MM.1S (cell line): ENCODE measurements around the gene HBA2.

ENCODE experiments used
- DNase-seq: peaks from one replicate; pipeline ENCODE4 v3.0.0-alpha.2; 2015
- H2AFZ ChIP-seq: fragments of 300-600 bp; sonication (generic); 2 replicates; pipeline ENCODE4 v1.6.0; 2016; ENCODE audit warnings: antibody characterized with exemption, low read length
- H3F3A ChIP-seq: fragments of 300-600 bp; sonication (generic); 2 replicates; pipeline ENCODE4 v1.6.1; 2016; ENCODE audit warnings: mild to moderate bottlenecking, antibody characterized with exemption, low read length, moderate library complexity, mixed read lengths; ENCODE audit not compliant: insufficient read depth
- H3K27ac ChIP-seq: fragments of 300-600 bp; sonication (generic); 2 replicates; pipeline ENCODE4 v1.5.1; 2016; ENCODE audit warnings: mild to moderate bottlenecking, low read length
- H3K27me3 ChIP-seq: fragments of 300-600 bp; sonication (generic); replicated peaks from 2 replicates; pipeline ENCODE4 v1.6.0; 2016; ENCODE audit warnings: low read length; ENCODE audit not compliant: insufficient read depth
- H3K36me3 ChIP-seq: fragments of 300-600 bp; sonication (generic); replicated peaks from 2 replicates; pipeline ENCODE4 v1.6.1; 2016; ENCODE audit warnings: mild to moderate bottlenecking, low read length, mixed read lengths; ENCODE audit not compliant: insufficient read depth
- H3K4me1 ChIP-seq: fragments of 300-600 bp; sonication (generic); 2 replicates; pipeline ENCODE4 v1.6.1; 2016; ENCODE audit warnings: low read length, mixed read lengths
- H3K4me2 ChIP-seq: fragments of 300-600 bp; sonication (generic); 2 replicates; pipeline ENCODE4 v1.6.0; 2016; ENCODE audit warnings: low read depth, low read length
- H3K4me3 ChIP-seq: fragments of 300-600 bp; sonication (generic); 2 replicates; pipeline ENCODE4 v1.5.1; 2016; ENCODE audit warnings: low read length, mixed read lengths
- H3K79me2 ChIP-seq: fragments of 300-600 bp; sonication (generic); 2 replicates; pipeline ENCODE4 v1.6.1; 2016; ENCODE audit warnings: mixed run types, low read length, mixed read lengths
- H3K9ac ChIP-seq: fragments of 300-600 bp; sonication (generic); 2 replicates; pipeline ENCODE4 v1.6.1; 2016; ENCODE audit warnings: low read length, mixed read lengths
- H3K9me2 ChIP-seq: fragments of 300-600 bp; sonication (generic); replicated peaks from 2 replicates; pipeline ENCODE4 v1.6.1; 2016; ENCODE audit warnings: mild to moderate bottlenecking, low read length, mixed read lengths; ENCODE audit not compliant: insufficient read depth
- H3K9me3 ChIP-seq: fragments of 300-600 bp; sonication (generic); replicated peaks from 2 replicates; pipeline ENCODE4 v1.6.1; 2016; ENCODE audit warnings: mild to moderate bottlenecking, low read length, mixed read lengths; ENCODE audit not compliant: insufficient read depth
- H4K20me1 ChIP-seq: fragments of 300-600 bp; sonication (generic); 2 replicates; pipeline ENCODE4 v1.6.1; 2016; ENCODE audit warnings: mild to moderate bottlenecking, low read length, moderate library complexity, mixed read lengths; ENCODE audit not compliant: insufficient read depth
- CTCF ChIP-seq: fragments of 300-600 bp; sonication (generic); IDR thresholded peaks from 2 replicates; pipeline ENCODE4 v1.5.1; 2016; ENCODE audit warnings: antibody characterized with exemption, low read length, mixed read lengths
- EZH2 ChIP-seq: fragments of 300-600 bp; sonication (generic); optimal IDR thresholded peaks from 2 replicates; pipeline ENCODE3; 2017; ENCODE audit warnings: low read depth, mild to moderate bottlenecking, antibody characterized with exemption, low read length, mixed read lengths
- EZH2phosphoT487 ChIP-seq: fragments of 300-600 bp; sonication (generic); IDR thresholded peaks from 2 replicates; pipeline ENCODE4 v1.6.1; 2018; ENCODE audit warnings: antibody characterized with exemption, low read length

Gene HBA2

GRCh38 chr16:143456-143855 lies 29.2 kb upstream of the HBA2 start:
- DNase-seq = no peak
- no peak overlapping the region for H3K27ac ChIP-seq
- no peaks in the 10 kb centered on the region for H3K36me3 ChIP-seq
- no peak for TF ChIP-seq CTCF
- H3K27me3 ChIP-seq = peaks cover 26% of the 10 kb centered on the region
- no peaks in the 10 kb centered on the region for H3K4me1 ChIP-seq
- H3K4me2 ChIP-seq = no peak overlapping the region
- no peaks in the 10 kb centered on the region for H4K20me1 ChIP-seq
- no peak overlapping the region for H2AFZ ChIP-seq
- no peak overlapping the region for H3K4me3 ChIP-seq
- H3F3A ChIP-seq = peaks cover 6% of the 10 kb centered on the region; the same call in 1 of the 2 replicates
- H3K9me2 ChIP-seq = no peaks in the 10 kb centered on the region
- H3K79me2 ChIP-seq = no peaks in the 10 kb centered on the region
- no peaks in the 10 kb centered on the region for H3K9me3 ChIP-seq
- H3K9ac ChIP-seq = no peak overlapping the region

GRCh38 chr16:144797-145252 lies 27.9 kb upstream of the HBA2 start:
- Histone ChIP-seq H3K9ac (no peak overlapping the region), H3K27ac (no peak overlapping the region), H3K9me2 (no peaks in the 10 kb centered on the region), H3K9me3 (no peaks in the 10 kb centered on the region), H3K4me3 (no peak overlapping the region), H3K4me1 (no peaks in the 10 kb centered on the region), H2AFZ (no peak overlapping the region), H3K36me3 (no peaks in the 10 kb centered on the region), H4K20me1 (no peaks in the 10 kb centered on the region), H3K27me3 (peaks cover 39% of the 10 kb centered on the region), H3K79me2 (no peaks in the 10 kb centered on the region), H3K4me2 (no peak overlapping the region), H3F3A (peaks cover 2% of the 10 kb centered on the region; the same call in 1 of the 2 replicates)
- TF ChIP-seq EZH2phosphoT487 = no peak
- DNase-seq = no peak

GRCh38 chr16:146646-147045 lies 26.0 kb upstream of the HBA2 start:
- Histone ChIP-seq H3K4me2 (no peak overlapping the region), H3K9me2 (no peaks in the 10 kb centered on the region), H3K27ac (no peak overlapping the region), H3K9me3 (no peaks in the 10 kb centered on the region), H3K4me1 (no peaks in the 10 kb centered on the region), H3K9ac (no peak overlapping the region), H3K27me3 (peaks cover 55% of the 10 kb centered on the region), H3K79me2 (no peaks in the 10 kb centered on the region), H4K20me1 (no peaks in the 10 kb centered on the region), H2AFZ (no peak overlapping the region), H3F3A (no peaks in the 10 kb centered on the region), H3K4me3 (no peak overlapping the region), H3K36me3 (no peaks in the 10 kb centered on the region)
- no peak for DNase-seq
- TF ChIP-seq EZH2phosphoT487 (no peak), EZH2 (no peak), CTCF (no peak)

- H3K36me3 ChIP-seq = no peaks in the 10 kb centered on the region
- no peak overlapping the region for H3K27ac ChIP-seq
- no peaks in the 10 kb centered on the region for H3K4me1 ChIP-seq
- H3K4me2 ChIP-seq = no peak overlapping the region
- no peak overlapping the region for H3K9ac ChIP-seq
- no peaks in the 10 kb centered on the region for H3K9me3 ChIP-seq
- TF ChIP-seq EZH2 (no peak), CTCF (no peak), EZH2phosphoT487 (no peak)
- DNase-seq = no peak
- H3K27me3 ChIP-seq = peaks cover 59% of the 10 kb centered on the region
- H3K4me3 ChIP-seq = no peak overlapping the region
- no peaks in the 10 kb centered on the region for H3K79me2 ChIP-seq
- no peaks in the 10 kb centered on the region for H4K20me1 ChIP-seq
- no peaks in the 10 kb centered on the region for H3F3A ChIP-seq
- H3K9me2 ChIP-seq = no peaks in the 10 kb centered on the region
- H2AFZ ChIP-seq = no peak overlapping the region
These were observed 23.5 kb upstream of the HBA2 start for GRCh38 chr16:149024-149660.
